DMS 273 (cell line): ENCODE measurements around the gene ZBTB20.

Source experiments
- DNase-seq: peaks from one replicate; lab custom pipeline; 2025; ENCODE audit not compliant: unreplicated experiment; lab: John Stamatoyannopoulos, UW

The ZBTB20 gene

GRCh38 chr3:114644367-114644766 is 502.7 kb downstream of the ZBTB20 start:
- no peak for DNase-seq

- DNase-seq: no peak
Observed at GRCh38 chr3:114642951-114643741, 503.9 kb downstream of the ZBTB20 start.

GRCh38 chr3:114640126-114640525 is 507.0 kb downstream of the ZBTB20 start:
- DNase-seq: no peak

GRCh38 chr3:114639171-114639570 is 507.9 kb downstream of the ZBTB20 start:
- no peak for DNase-seq

- DNase-seq: no peak
Observed at GRCh38 chr3:114635878-114636277, 511.2 kb downstream of the ZBTB20 start.

GRCh38 chr3:114634635-114635034 is 512.5 kb downstream of the ZBTB20 start:
- no peak for DNase-seq

- no peak for DNase-seq
Observed at GRCh38 chr3:114632757-114633424, 514.2 kb downstream of the ZBTB20 start.

- no peak for DNase-seq
Observed at GRCh38 chr3:114627770-114628169, 519.3 kb downstream of the ZBTB20 start.

GRCh38 chr3:114626751-114627150 is 520.3 kb downstream of the ZBTB20 start:
- DNase-seq: peak; percentile 62

- DNase-seq: peak; percentile 89
Observed at GRCh38 chr3:114624571-114625181, 522.4 kb downstream of the ZBTB20 start.

GRCh38 chr3:114624047-114624445 is 523.0 kb downstream of the ZBTB20 start:
- peak; percentile 39 for DNase-seq

- DNase-seq: peak; percentile 34
Observed at GRCh38 chr3:114623420-114624046, 523.6 kb downstream of the ZBTB20 start.

GRCh38 chr3:114622001-114622400 is 525.1 kb downstream of the ZBTB20 start:
- no peak for DNase-seq

GRCh38 chr3:114619771-114620170 is 527.3 kb downstream of the ZBTB20 start:
- no peak for DNase-seq

- no peak for DNase-seq
Observed at GRCh38 chr3:114615523-114616085, 531.5 kb downstream of the ZBTB20 start.

- DNase-seq: no peak
Observed at GRCh38 chr3:114609973-114610630, 537.0 kb downstream of the ZBTB20 start.

- no peak for DNase-seq
Observed at GRCh38 chr3:114608293-114608692, 538.8 kb downstream of the ZBTB20 start.

- no peak for DNase-seq
Observed at GRCh38 chr3:114606336-114606735, 540.8 kb downstream of the ZBTB20 start.

- DNase-seq: no peak
Observed at GRCh38 chr3:114600571-114600970, 546.5 kb downstream of the ZBTB20 start.

GRCh38 chr3:114597871-114598270 is 549.2 kb downstream of the ZBTB20 start:
- DNase-seq: no peak

GRCh38 chr3:114597012-114597411 is 550.1 kb downstream of the ZBTB20 start:
- peak; percentile 55 for DNase-seq
